Activated naive CD4-positive, alpha-beta T cell treated with anti-CD3 and anti-CD28 coated beads, Interleukin-2, amount 50 U/mL, for 72 hours (primary cell): ENCODE data around the gene PUS3. TPM values are rescaled to one million over a fixed set of nuclear protein-coding genes. Genes with fewer than 3 reads are reported as not detected.

ENCODE experiments used
- ATAC-seq, 2 donors: fragments of 150-1000 bp; cut with Tn5 transposase; 2 replicates each; pipeline ENCODE4 v1.10.0; 2021; ENCODE audit warnings: mild to moderate bottlenecking in 2 of 2, moderate library complexity in 2 of 2
- DNase-seq, 2 donors: peaks; one replicate each; pipeline ENCODE4 v3.0.0; 2021 to 2022; ENCODE audit warnings: low spot score in 2 of 2
- H3K27ac Mint-ChIP-seq, 2 donors: one replicate each; pipeline ENCODE4 v1.8.0; 2022; ENCODE audit warnings: mild to moderate bottlenecking in 2 of 2, mixed read lengths in 2 of 2
- H3K36me3 Mint-ChIP-seq, 2 donors: one replicate each; pipeline ENCODE4 v1.8.0; 2022; ENCODE audit warnings: mixed read lengths in 2 of 2
- H3K9me3 Mint-ChIP-seq, 2 donors: one replicate each; pipeline ENCODE4 v1.8.0; 2022; ENCODE audit warnings: mixed read lengths in 2 of 2
- total RNA-seq, 2 donors: library from RNA; stranded (reverse); gene quantifications; one replicate each; pipeline ENCODE4 v1.2.3, GENCODE V29; 2022

The PUS3 gene
- total RNA-seq, 2 donors from 2014 or later: 10.2 to 32.2 TPM

GRCh38 chr11:125943661-125944349, 40.8 kb upstream of the PUS3 start:
- H3K9me3 Mint-ChIP-seq: peaks cover 0 to 2% of the 10 kb centered on the region in 2 donors
- H3K36me3 Mint-ChIP-seq: no peaks in the 10 kb centered on the region
- DNase-seq (no peak), ATAC-seq (no peak)
- H3K27ac Mint-ChIP-seq: peak overlapping the region in 1 of 2 donors; percentile 56

- DNase-seq (peak in 1 of 2 donors; percentile 42), ATAC-seq (no peak)
- no peak overlapping the region for H3K27ac Mint-ChIP-seq
- H3K36me3 Mint-ChIP-seq: no peaks in the 10 kb centered on the region
- H3K9me3 Mint-ChIP-seq: peaks cover 0 to 5% of the 10 kb centered on the region in 2 donors
These were observed 39.9 kb upstream of the PUS3 start for GRCh38 chr11:125942771-125943428.

GRCh38 chr11:125941619-125942611, 38.9 kb upstream of the PUS3 start:
- DNase-seq (peak; percentile 51 to 66), ATAC-seq (peak; percentile 84 to 87)
- H3K27ac Mint-ChIP-seq: peak overlapping the region in 1 of 2 donors; percentile 58
- peaks cover 0 to 5% of the 10 kb centered on the region in 2 donors for H3K9me3 Mint-ChIP-seq
- no peaks in the 10 kb centered on the region for H3K36me3 Mint-ChIP-seq

GRCh38 chr11:125941267-125941618, 38.2 kb upstream of the PUS3 start:
- H3K27ac Mint-ChIP-seq: peak overlapping the region in 1 of 2 donors; percentile 58
- peaks cover 0 to 5% of the 10 kb centered on the region in 2 donors for H3K9me3 Mint-ChIP-seq
- no peaks in the 10 kb centered on the region for H3K36me3 Mint-ChIP-seq
- DNase-seq (peak in 1 of 2 donors; percentile 38), ATAC-seq (no peak)

GRCh38 chr11:125940145-125940544, 37.1 kb upstream of the PUS3 start:
- Mint-ChIP-seq H3K36me3 (no peaks in the 10 kb centered on the region), H3K9me3 (peaks cover 0 to 5% of the 10 kb centered on the region in 2 donors), H3K27ac (no peak overlapping the region)
- DNase-seq (no peak), ATAC-seq (no peak)

GRCh38 chr11:125939081-125939521, 36.1 kb upstream of the PUS3 start:
- Mint-ChIP-seq H3K36me3 (no peaks in the 10 kb centered on the region), H3K9me3 (peaks cover 0 to 5% of the 10 kb centered on the region in 2 donors), H3K27ac (peak overlapping the region in 1 of 2 donors; percentile 40)
- peak in 1 of 2 donors; percentile 3 for DNase-seq
- ATAC-seq: no peak

- DNase-seq (peak in 1 of 2 donors; percentile 21), ATAC-seq (no peak)
- H3K9me3 Mint-ChIP-seq: peaks cover 0 to 5% of the 10 kb centered on the region in 2 donors
- peak overlapping the region in 1 of 2 donors; percentile 40 for H3K27ac Mint-ChIP-seq
- H3K36me3 Mint-ChIP-seq: no peaks in the 10 kb centered on the region
These were observed 35.4 kb upstream of the PUS3 start for GRCh38 chr11:125938418-125938817.

- no peak for ATAC-seq
- H3K9me3 Mint-ChIP-seq: peaks cover 0 to 5% of the 10 kb centered on the region in 2 donors
- no peak overlapping the region for H3K27ac Mint-ChIP-seq
- H3K36me3 Mint-ChIP-seq: no peaks in the 10 kb centered on the region
- peak in 1 of 2 donors; percentile 26 for DNase-seq
These were observed 32.7 kb upstream of the PUS3 start for GRCh38 chr11:125935618-125936199.

- no peak overlapping the region for H3K27ac Mint-ChIP-seq
- DNase-seq (no peak), ATAC-seq (no peak)
- H3K9me3 Mint-ChIP-seq: peaks cover 0 to 5% of the 10 kb centered on the region in 2 donors
- H3K36me3 Mint-ChIP-seq: no peaks in the 10 kb centered on the region
These were observed 32.0 kb upstream of the PUS3 start for GRCh38 chr11:125935056-125935455.

- Mint-ChIP-seq H3K27ac (no peak overlapping the region), H3K36me3 (no peaks in the 10 kb centered on the region), H3K9me3 (peaks cover 0 to 5% of the 10 kb centered on the region in 2 donors)
- DNase-seq (peak in 1 of 2 donors; percentile 20), ATAC-seq (no peak)
These were observed 31.5 kb upstream of the PUS3 start for GRCh38 chr11:125934473-125934872.

- Mint-ChIP-seq H3K27ac (no peak overlapping the region), H3K9me3 (no peaks in the 10 kb centered on the region), H3K36me3 (no peaks in the 10 kb centered on the region)
- ATAC-seq: no peak
- no peak for DNase-seq
These were observed 30.2 kb upstream of the PUS3 start for GRCh38 chr11:125933030-125933813.

GRCh38 chr11:125932301-125932700, 29.3 kb upstream of the PUS3 start:
- H3K36me3 Mint-ChIP-seq: no peaks in the 10 kb centered on the region
- H3K27ac Mint-ChIP-seq: no peak overlapping the region
- DNase-seq: peak in 1 of 2 donors; percentile 33
- no peaks in the 10 kb centered on the region for H3K9me3 Mint-ChIP-seq
- no peak for ATAC-seq

GRCh38 chr11:125931668-125932067, 28.7 kb upstream of the PUS3 start:
- Mint-ChIP-seq H3K27ac (no peak overlapping the region), H3K36me3 (no peaks in the 10 kb centered on the region), H3K9me3 (no peaks in the 10 kb centered on the region)
- ATAC-seq (no peak), DNase-seq (peak in 1 of 2 donors; percentile 28)

- Mint-ChIP-seq H3K27ac (no peak overlapping the region), H3K9me3 (no peaks in the 10 kb centered on the region), H3K36me3 (no peaks in the 10 kb centered on the region)
- DNase-seq (no peak), ATAC-seq (no peak)
These were observed 28.1 kb upstream of the PUS3 start for GRCh38 chr11:125931116-125931515.

- no peaks in the 10 kb centered on the region for H3K36me3 Mint-ChIP-seq
- H3K27ac Mint-ChIP-seq: no peak overlapping the region
- H3K9me3 Mint-ChIP-seq: no peaks in the 10 kb centered on the region
- ATAC-seq (no peak), DNase-seq (no peak)
These were observed 27.1 kb upstream of the PUS3 start for GRCh38 chr11:125930076-125930450.
